A673 (cell line): ENCODE data around the gene LHPP.
A peak's percentile ranks its signal among the peaks of the same experiment; 100 is the strongest.

Experiments
- EZH2 ChIP-seq: fragments of 200-600 bp; sonication (generic); IDR thresholded peaks from 2 replicates; pipeline ENCODE4 v1.6.1; 2017; ENCODE audit warnings: borderline replicate concordance, low read depth, mild to moderate bottlenecking, mixed read lengths, antibody characterized with exemption, low read length; ENCODE audit not compliant: poor library complexity, severe bottlenecking
- TF ChIP-seq, protein P1 (sequence below): fragments of 300-800, 200-600 bp; sonication (generic); conservative IDR thresholded peaks from 2 replicates; pipeline ENCODE4 v1.5.1; 2017; ENCODE audit warnings: low read depth, mild to moderate bottlenecking, antibody characterized with exemption, low read length, moderate library complexity, mixed read lengths

GRCh38 chr10:124532106-124532641 lies 70.6 kb downstream of the LHPP start:
- TF ChIP-seq, protein P1, sequence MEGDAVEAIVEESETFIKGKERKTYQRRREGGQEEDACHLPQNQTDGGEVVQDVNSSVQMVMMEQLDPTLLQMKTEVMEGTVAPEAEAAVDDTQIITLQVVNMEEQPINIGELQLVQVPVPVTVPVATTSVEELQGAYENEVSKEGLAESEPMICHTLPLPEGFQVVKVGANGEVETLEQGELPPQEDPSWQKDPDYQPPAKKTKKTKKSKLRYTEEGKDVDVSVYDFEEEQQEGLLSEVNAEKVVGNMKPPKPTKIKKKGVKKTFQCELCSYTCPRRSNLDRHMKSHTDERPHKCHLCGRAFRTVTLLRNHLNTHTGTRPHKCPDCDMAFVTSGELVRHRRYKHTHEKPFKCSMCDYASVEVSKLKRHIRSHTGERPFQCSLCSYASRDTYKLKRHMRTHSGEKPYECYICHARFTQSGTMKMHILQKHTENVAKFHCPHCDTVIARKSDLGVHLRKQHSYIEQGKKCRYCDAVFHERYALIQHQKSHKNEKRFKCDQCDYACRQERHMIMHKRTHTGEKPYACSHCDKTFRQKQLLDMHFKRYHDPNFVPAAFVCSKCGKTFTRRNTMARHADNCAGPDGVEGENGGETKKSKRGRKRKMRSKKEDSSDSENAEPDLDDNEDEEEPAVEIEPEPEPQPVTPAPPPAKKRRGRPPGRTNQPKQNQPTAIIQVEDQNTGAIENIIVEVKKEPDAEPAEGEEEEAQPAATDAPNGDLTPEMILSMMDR = peak; percentile 35; the same call in 1 of the 2 replicates
- TF ChIP-seq EZH2 = no peak
